Endothelial cell of umbilical vein (primary cell): Measurements from ENCODE around the gene GALNT17. TPM values are rescaled to one million over a fixed set of nuclear protein-coding genes. Genes with fewer than 3 reads are reported as not detected.

Source experiments
- BruUV-seq: library from RNA; stranded (reverse); fragments of 400-500 nt; replicated peaks from 2 replicates; lab custom pipeline; 2021; lab: Mats Ljungman, UMichigan
- CTCF ChIA-PET: fragments of 300-600, 350-600 bp; sonication (Branson Sonifier 250); formaldehyde crosslinking; loops from one replicate; lab custom pipeline; 2021; ENCODE audit warnings: antibody characterized with exemption, inconsistent platforms; lab: Charles Lee
- POLR2A ChIA-PET: fragments of 300-600, 350-600 bp; sonication (Branson Sonifier 250); formaldehyde crosslinking; loops from one replicate; lab custom pipeline; 2021; ENCODE audit warnings: antibody characterized with exemption, inconsistent platforms; lab: Charles Lee
- DNase-seq: peaks from one replicate; pipeline ENCODE4 v3.0.0-alpha.2; 2011; ENCODE audit warnings: low read depth, low spot score
- FAIRE-seq: peaks from 2 replicates; lab custom pipeline; 2011; peaks lifted over from hg19 to GRCh38; lab: Jason Lieb, UNC
- H2AFZ ChIP-seq: 2 replicates; pipeline ENCODE4 v1.6.0; 2012; ENCODE audit warnings: low read depth, low read length, control low read depth, inconsistent platforms
- H3K27ac ChIP-seq: 2 replicates; pipeline ENCODE4 v1.5.1; 2011; ENCODE audit warnings: low read depth, mild to moderate bottlenecking, control low read depth, low read length, moderate library complexity; ENCODE audit not compliant: insufficient read depth
- H3K27me3 ChIP-seq, 2 experiments: 2 replicates each; pipeline versions ENCODE4 v1.6.0 to v1.6.1; 2011; ENCODE audit warnings: low read length in 2 of 2, mixed read lengths in 1 of 2; ENCODE audit not compliant: control insufficient read depth in 2 of 2, insufficient read depth in 2 of 2
- H3K36me3 ChIP-seq, 2 experiments: 2 replicates in 1 of 2; 3 replicates in 1 of 2; pipeline ENCODE4 v1.5.1; 2011; ENCODE audit warnings: low read length in 2 of 2, mild to moderate bottlenecking in 1 of 2, moderate library complexity in 1 of 2; ENCODE audit not compliant: control insufficient read depth in 2 of 2, insufficient read depth in 2 of 2; ENCODE audit errors: extremely low read depth in 1 of 2
- H3K4me1 ChIP-seq: 3 replicates; pipeline ENCODE4 v1.5.1; 2011; ENCODE audit warnings: mild to moderate bottlenecking, low read length; ENCODE audit not compliant: control insufficient read depth, insufficient read depth; ENCODE audit errors: extremely low read depth
- H3K4me2 ChIP-seq: 2 replicates; pipeline ENCODE4 v1.6.1; 2011; ENCODE audit warnings: low read length, control low read depth, mixed read lengths; ENCODE audit not compliant: insufficient read depth
- H3K4me3 ChIP-seq, 3 experiments: fragments of 200-600 bp in 1 of 3; sonication (generic), shearing (Covaris generic) in 1 of 3; replicated peaks in 1 of 3; 2 replicates each; pipeline ENCODE4 v1.5.1; 2011 to 2016; ENCODE audit warnings: control low read depth in 3 of 3, low read length in 3 of 3, mild to moderate bottlenecking in 2 of 3, inconsistent platforms in 1 of 3, low read depth in 1 of 3, moderate library complexity in 1 of 3; ENCODE audit not compliant: insufficient read depth in 1 of 3
- H3K79me2 ChIP-seq: 2 replicates; pipeline ENCODE4 v1.6.0; 2012; ENCODE audit warnings: low read length, inconsistent platforms; ENCODE audit not compliant: control insufficient read depth, insufficient read depth
- H3K9ac ChIP-seq: replicated peaks from 2 replicates; pipeline ENCODE3; 2011; ENCODE audit warnings: low read length, control low read depth; ENCODE audit not compliant: insufficient read depth; ENCODE audit errors: extremely low read depth
- H3K9me1 ChIP-seq: replicated peaks from 3 replicates; pipeline ENCODE4 v1.6.0; 2011; ENCODE audit warnings: mild to moderate bottlenecking, low read length; ENCODE audit not compliant: control insufficient read depth, insufficient read depth; ENCODE audit errors: extremely low read depth
- H3K9me3 ChIP-seq: replicated peaks from 2 replicates; pipeline ENCODE4 v1.5.1; 2012; ENCODE audit warnings: low read length, inconsistent platforms; ENCODE audit not compliant: control insufficient read depth, insufficient read depth
- H4K20me1 ChIP-seq: replicated peaks from 2 replicates; pipeline ENCODE3; 2011; ENCODE audit warnings: mild to moderate bottlenecking, low read length; ENCODE audit not compliant: control insufficient read depth, insufficient read depth; ENCODE audit errors: extremely low read depth
- EZH2 ChIP-seq: IDR thresholded peaks from 2 replicates; pipeline ENCODE4 v1.6.1; 2012; ENCODE audit warnings: borderline replicate concordance, low read depth, mild to moderate bottlenecking, moderate library complexity, low read length, inconsistent platforms; ENCODE audit not compliant: severe bottlenecking
- FOS ChIP-seq: IDR thresholded peaks from 2 replicates; pipeline ENCODE4 v1.6.1; 2011; ENCODE audit warnings: mild to moderate bottlenecking, low read length, moderate library complexity, borderline replicate concordance; ENCODE audit not compliant: insufficient read depth
- GATA2 ChIP-seq: IDR thresholded peaks from 2 replicates; pipeline ENCODE4 v1.7.0; 2011; ENCODE audit warnings: low read depth, mild to moderate bottlenecking, moderate library complexity, mixed read lengths, low read length; ENCODE audit not compliant: insufficient read length, insufficient read depth
- JUN ChIP-seq: IDR thresholded peaks from 2 replicates; pipeline ENCODE4 v1.6.1; 2011; ENCODE audit warnings: borderline replicate concordance, low read depth; ENCODE audit not compliant: insufficient read length, insufficient read depth
- MYC ChIP-seq: IDR thresholded peaks from one replicate; pipeline ENCODE4 v1.6.1; 2011; ENCODE audit warnings: mild to moderate bottlenecking, low read depth, low read length
- POLR2A ChIP-seq: IDR thresholded peaks from 2 replicates; pipeline ENCODE4 v1.6.1; 2012; ENCODE audit warnings: low read depth, mild to moderate bottlenecking, control low read depth, low read length
- POLR2AphosphoS5 ChIP-seq: IDR thresholded peaks from 2 replicates; pipeline ENCODE4 v1.6.1; 2012; ENCODE audit warnings: low read depth, mild to moderate bottlenecking, control low read depth, low read length, moderate library complexity; ENCODE audit not compliant: insufficient read depth
- dilution Hi-C: fragments of 300-500 bp; cut with MboI; formaldehyde crosslinking; loops from one replicate; pipeline ENCODE4 v1.15.0; 2019; ENCODE audit warnings: low sequenced_read_pairs; ENCODE audit not compliant: extremely low pct_ligation_motif_present
- intact Hi-C: fragments of 100-400 bp; cut with micrococcal nuclease; formaldehyde crosslinking; loops from one replicate; pipeline ENCODE4 v1.10.0; 2022
- polyA plus RNA-seq, 4 experiments: library from polyadenylated mRNA; depleted of rRNA in 3 of 4; stranded (reverse) in 3 of 4; unstranded in 1 of 4; fragments of >200 nt; gene quantifications; 2 replicates each; pipeline versions ENCODE4 v1.2.1 to v1.2.3, GENCODE V29; 2011 to 2012; ENCODE audit warnings: missing spikeins in 1 of 4
- total RNA-seq: library from RNA; stranded (reverse); gene quantifications from 2 replicates; pipeline ENCODE4 v1.2.3, GENCODE V29; 2021
- TF ChIP-seq, protein P1 (sequence below): IDR thresholded peaks from 2 replicates; pipeline ENCODE4 v1.6.1; 2011; ENCODE audit not compliant: insufficient read depth, insufficient read length
- TF ChIP-seq, protein P2 (sequence below), 2 donors: IDR thresholded peaks; 1 replicate in 1 of 2; 2 replicates in 1 of 2; pipeline ENCODE4 v1.5.1; 2011; ENCODE audit warnings: low read length in 2 of 2, mild to moderate bottlenecking in 2 of 2, moderate library complexity in 2 of 2, control low read depth in 1 of 2, inconsistent platforms in 1 of 2, low read depth in 1 of 2; ENCODE audit not compliant: insufficient read depth in 1 of 2; ENCODE audit errors: extremely low read depth in 1 of 2

Gene GALNT17
- total and polyA plus RNA-seq, 2 donors (not counting 3 experiments of a cell fraction or from before 2014, with no cell fraction given) = not detected

GRCh38 chr7:71298378-71298777 lies 166.4 kb downstream of the GALNT17 start:
- FAIRE-seq = no peak
- H3K4me2 ChIP-seq = no peak overlapping the region
- H3K4me1 ChIP-seq = no peaks in the 10 kb centered on the region
- intact Hi-C loops (no loop called here), dilution Hi-C loops (no loop called here)
- peaks cover 2% of the 10 kb centered on the region for H3K9me3 ChIP-seq
- H3K79me2 ChIP-seq = no peaks in the 10 kb centered on the region
- no TSS peak for BruUV-seq
- H3K27ac ChIP-seq = no peak overlapping the region
- TF ChIP-seq EZH2 = no peak
- TF ChIP-seq FOS = no peak
- TF ChIP-seq MYC = no peak
- TF ChIP-seq, protein P1, sequence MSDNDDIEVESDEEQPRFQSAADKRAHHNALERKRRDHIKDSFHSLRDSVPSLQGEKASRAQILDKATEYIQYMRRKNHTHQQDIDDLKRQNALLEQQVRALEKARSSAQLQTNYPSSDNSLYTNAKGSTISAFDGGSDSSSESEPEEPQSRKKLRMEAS = no peak
- TF ChIP-seq JUN = no peak
- TF ChIP-seq, protein P2, sequence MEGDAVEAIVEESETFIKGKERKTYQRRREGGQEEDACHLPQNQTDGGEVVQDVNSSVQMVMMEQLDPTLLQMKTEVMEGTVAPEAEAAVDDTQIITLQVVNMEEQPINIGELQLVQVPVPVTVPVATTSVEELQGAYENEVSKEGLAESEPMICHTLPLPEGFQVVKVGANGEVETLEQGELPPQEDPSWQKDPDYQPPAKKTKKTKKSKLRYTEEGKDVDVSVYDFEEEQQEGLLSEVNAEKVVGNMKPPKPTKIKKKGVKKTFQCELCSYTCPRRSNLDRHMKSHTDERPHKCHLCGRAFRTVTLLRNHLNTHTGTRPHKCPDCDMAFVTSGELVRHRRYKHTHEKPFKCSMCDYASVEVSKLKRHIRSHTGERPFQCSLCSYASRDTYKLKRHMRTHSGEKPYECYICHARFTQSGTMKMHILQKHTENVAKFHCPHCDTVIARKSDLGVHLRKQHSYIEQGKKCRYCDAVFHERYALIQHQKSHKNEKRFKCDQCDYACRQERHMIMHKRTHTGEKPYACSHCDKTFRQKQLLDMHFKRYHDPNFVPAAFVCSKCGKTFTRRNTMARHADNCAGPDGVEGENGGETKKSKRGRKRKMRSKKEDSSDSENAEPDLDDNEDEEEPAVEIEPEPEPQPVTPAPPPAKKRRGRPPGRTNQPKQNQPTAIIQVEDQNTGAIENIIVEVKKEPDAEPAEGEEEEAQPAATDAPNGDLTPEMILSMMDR (IDR thresholded peaks at IDR 0.05; ENCODE audit: extremely low read depth in 1 of 2, insufficient read depth in 1 of 2, low read depth in 1 of 2, low read length in 2 of 2) = no peak
- no peak for TF ChIP-seq POLR2AphosphoS5
- TF ChIP-seq POLR2A = no peak
- TF ChIP-seq GATA2 = no peak
- ChIA-PET POLR2A (no interaction called here), CTCF (no interaction called here)
- H3K4me3 ChIP-seq = no peak overlapping the region
- H3K27me3 ChIP-seq = no peaks in the 10 kb centered on the region
- H3K9ac ChIP-seq = no peak overlapping the region
- H3K36me3 ChIP-seq = no peaks in the 10 kb centered on the region
- no peak for DNase-seq
- no peaks in the 10 kb centered on the region for H4K20me1 ChIP-seq
- H2AFZ ChIP-seq = no peak overlapping the region
- H3K9me1 ChIP-seq = no peaks in the 10 kb centered on the region
